Ovary (tissue), 1 donor: ENCODE data around the gene APOL6.

Experiments
- EP300 ChIP-seq: sonication (generic); formaldehyde crosslinking; IDR thresholded peaks from one replicate; pipeline ENCODE4 v1.6.1; 2017; ENCODE audit warnings: antibody characterized with exemption
- POLR2A ChIP-seq: fragments of 450-650 bp; IDR thresholded peaks from one replicate; pipeline ENCODE4 v1.6.1; 2017; ENCODE audit warnings: antibody characterized with exemption, mild to moderate bottlenecking, moderate library complexity

DNA sequence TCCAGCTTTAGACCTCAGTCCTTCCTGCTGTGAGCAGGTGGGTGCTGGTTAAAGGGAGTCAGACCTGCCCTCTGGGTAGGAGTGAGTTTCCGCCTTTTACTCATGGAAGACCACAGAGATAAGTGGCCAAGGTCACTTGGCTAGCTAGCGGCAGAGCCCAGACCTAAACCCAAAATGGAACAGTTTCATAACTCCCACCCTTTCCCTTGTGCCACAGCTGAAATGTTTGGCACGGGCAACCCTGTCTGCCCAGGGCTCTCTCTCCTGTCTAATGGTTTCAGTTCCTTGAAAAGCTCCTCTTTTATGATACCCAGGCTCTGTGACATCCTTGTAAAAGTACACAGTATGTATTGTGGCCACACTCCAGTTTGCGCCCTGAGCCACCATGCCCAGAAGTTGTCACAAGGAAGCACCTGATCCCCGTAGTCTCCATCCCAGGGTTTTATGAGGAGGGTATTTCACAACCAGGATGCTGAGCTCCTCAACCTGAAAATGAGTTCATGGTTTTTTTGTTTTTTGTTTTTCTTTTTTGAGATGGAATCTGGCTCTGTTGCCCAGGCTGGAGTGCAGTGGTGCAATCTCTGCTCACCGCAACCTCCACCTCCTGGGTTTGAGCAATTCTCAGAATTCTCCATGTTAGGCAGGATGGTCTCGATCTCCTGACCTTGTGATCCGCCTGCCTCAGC lies 36.2 kb upstream of the APOL6 start:
- TF ChIP-seq EP300 (no peak), POLR2A (no peak)
